GM12892 (cell line): ENCODE data around the gene DNAJB8.

Experiments used
- POLR2A ChIP-seq: IDR thresholded peaks from 2 replicates; pipeline ENCODE4 v1.6.1; 2011; ENCODE audit warnings: low read depth, low read length, control low read depth
- POLR2AphosphoS5 ChIP-seq: IDR thresholded peaks from 2 replicates; pipeline ENCODE4 v1.6.1; 2011; ENCODE audit warnings: low read depth, low read length, control low read depth
- TAF1 ChIP-seq: IDR thresholded peaks from 2 replicates; pipeline ENCODE4 v1.6.1; 2011; ENCODE audit warnings: low read depth, mild to moderate bottlenecking, control low read depth, low read length, borderline replicate concordance

DNA sequence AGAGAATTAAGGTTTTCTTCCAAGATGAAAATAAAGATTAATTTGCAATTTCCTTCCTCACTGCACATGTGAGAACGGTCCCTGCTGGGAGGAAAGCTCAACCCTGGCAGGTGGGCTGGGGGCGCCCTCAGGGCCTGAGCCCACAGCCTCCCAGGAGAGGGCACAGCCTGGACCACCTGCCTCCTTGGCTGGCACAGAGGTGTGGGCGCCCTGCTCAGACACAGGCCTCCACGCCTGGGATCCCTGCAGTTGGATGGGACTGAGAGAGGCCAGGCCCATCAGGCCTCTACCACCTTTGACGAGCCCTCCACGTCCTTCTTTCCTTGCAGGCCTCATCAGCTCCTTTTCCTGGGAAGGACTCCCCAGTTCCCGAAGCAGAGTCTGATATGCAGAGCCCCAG, 46.4 kb downstream of the DNAJB8 start:
- no peak for TF ChIP-seq POLR2A
- TF ChIP-seq POLR2AphosphoS5: no peak
- no peak for TF ChIP-seq TAF1
